Suprapubic skin (tissue), 3 donors: ENCODE data around the gene CCR3.
A peak's percentile ranks its signal among the peaks of the same experiment; 100 is the strongest.

ENCODE experiments used
- CTCF ChIP-seq, 2 donors: fragments of 200-600 bp in 1 of 2; fragments of 450-650 bp in 1 of 2; sonication (generic) in 1 of 2; IDR thresholded peaks; one replicate each; pipeline ENCODE4 v1.5.1; 2016 to 2019; ENCODE audit warnings: antibody characterized with exemption in 2 of 2, mild to moderate bottlenecking in 1 of 2, moderate library complexity in 1 of 2
- EP300 ChIP-seq: sonication (generic); formaldehyde crosslinking; IDR thresholded peaks from one replicate; pipeline ENCODE4 v1.6.1; 2017; ENCODE audit warnings: antibody characterized with exemption

- TF ChIP-seq CTCF (IDR thresholded peaks at IDR 0.05) (peak in 1 of 2 donors; percentile 25), EP300 (no peak)
These were observed 34.0 kb upstream of the CCR3 start, which contains the start of gene CCR1 for GRCh38 chr3:46208167-46208704.
